Breast epithelium (tissue), 4 donors: ENCODE data around the gene LMNTD2. TPM values are rescaled to one million over a fixed set of nuclear protein-coding genes. Genes with fewer than 3 reads are reported as not detected.

Source experiments
- DNase-seq, 2 donors: peaks; one replicate each; pipeline ENCODE4 v3.0.0-alpha.2; 2019; ENCODE audit warnings: low spot score in 2 of 2
- H3K27ac ChIP-seq, 2 donors: fragments of 200-600 bp; sonication (generic) in 1 of 2; one replicate each; pipeline ENCODE4 v1.5.1; 2016 to 2019; ENCODE audit warnings: mild to moderate bottlenecking in 1 of 2
- H3K27me3 ChIP-seq, 2 donors: fragments of 200-600 bp; sonication (generic) in 1 of 2; one replicate each; pipeline versions ENCODE4 v1.5.1 to v1.6.0; 2017 to 2019; ENCODE audit warnings: control low read depth in 1 of 2, mild to moderate bottlenecking in 1 of 2
- H3K36me3 ChIP-seq: fragments of 200-600 bp; one replicate; pipeline ENCODE4 v1.5.1; 2019
- H3K4me1 ChIP-seq, 2 donors: fragments of 200-600 bp; sonication (generic); one replicate each; pipeline ENCODE4 v1.5.1; 2016 to 2019; ENCODE audit warnings: control low read depth in 1 of 2
- H3K4me3 ChIP-seq, 3 donors: fragments of 200-600 bp; sonication (generic); 1 replicate in 2 of 3; 2 replicates in 1 of 3; pipeline ENCODE4 v1.5.1; 2016 to 2019; ENCODE audit warnings: mild to moderate bottlenecking in 3 of 3, moderate library complexity in 2 of 3
- H3K9me3 ChIP-seq, 2 donors: fragments of 200-600 bp; sonication (generic) in 1 of 2; one replicate each; pipeline ENCODE4 v1.5.1; 2016 to 2019; ENCODE audit warnings: control low read depth in 1 of 2
- POLR2A ChIP-seq: fragments of 450-650 bp; IDR thresholded peaks from one replicate; pipeline ENCODE4 v1.6.1; 2016; ENCODE audit warnings: antibody characterized with exemption, mild to moderate bottlenecking, moderate library complexity
- POLR2AphosphoS5 ChIP-seq, 3 donors: sonication (generic); formaldehyde crosslinking; IDR thresholded peaks; one replicate each; pipeline ENCODE4 v1.6.1; 2017; ENCODE audit warnings: antibody characterized with exemption in 3 of 3
- intact Hi-C: fragments of 100-400 bp; cut with DNase I; formaldehyde crosslinking; loops from one replicate; pipeline ENCODE4 v1.15.1; 2023; ENCODE audit warnings: low total_unique reads
- total RNA-seq, 3 donors: library from RNA; depleted of rRNA; stranded (reverse); fragments of >200 nt; gene quantifications; one replicate each; pipeline ENCODE4 v1.1.0, GENCODE V29; 2016
- TF ChIP-seq, protein P1 (sequence below), 3 donors: fragments of 450-650 bp; IDR thresholded peaks; one replicate each; pipeline ENCODE4 v1.5.1; 2016 to 2017; ENCODE audit warnings: antibody characterized with exemption in 3 of 3, mild to moderate bottlenecking in 3 of 3, moderate library complexity in 3 of 3

The LMNTD2 gene
- total RNA-seq, 3 donors from 2014 or later = 2.6 to 6.1 (median 5.2) TPM

DNA sequence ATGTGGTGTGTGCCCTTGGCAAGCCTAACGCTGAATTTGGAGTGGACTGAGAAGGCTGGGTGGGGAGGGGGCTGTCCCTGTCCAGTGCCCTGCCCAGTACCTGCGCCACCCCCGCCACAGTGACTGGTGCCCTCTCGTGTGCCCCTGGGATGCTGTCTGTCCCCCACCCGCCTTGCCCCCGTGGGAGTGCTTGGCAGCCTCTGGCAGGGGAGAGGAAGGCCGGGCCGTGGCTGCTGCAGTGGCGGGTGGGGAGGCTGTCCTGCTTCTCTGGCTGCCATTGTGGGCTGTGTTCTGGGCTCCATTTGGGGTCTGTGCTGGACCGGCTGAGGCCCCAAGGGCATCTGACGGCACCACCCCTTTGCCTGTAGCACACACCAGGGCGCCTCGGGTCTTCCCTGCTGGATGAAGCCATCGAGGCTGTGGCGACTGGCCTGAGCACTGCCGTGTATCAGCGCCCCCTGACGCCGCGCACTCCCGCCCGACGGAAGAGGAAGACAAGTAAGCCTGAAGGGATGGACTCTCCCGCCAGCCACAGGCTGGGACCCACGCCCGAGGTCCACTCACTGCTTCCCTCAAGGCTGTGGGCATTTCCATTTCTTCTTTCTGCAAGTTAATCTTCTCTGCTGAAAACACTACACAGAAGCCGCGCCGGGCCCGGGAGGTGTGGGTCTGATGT is 37.6 kb upstream of the LMNTD2 start:
- TF ChIP-seq POLR2AphosphoS5 (IDR thresholded peaks at IDR 0.05) = no peak
- TF ChIP-seq, protein P1, sequence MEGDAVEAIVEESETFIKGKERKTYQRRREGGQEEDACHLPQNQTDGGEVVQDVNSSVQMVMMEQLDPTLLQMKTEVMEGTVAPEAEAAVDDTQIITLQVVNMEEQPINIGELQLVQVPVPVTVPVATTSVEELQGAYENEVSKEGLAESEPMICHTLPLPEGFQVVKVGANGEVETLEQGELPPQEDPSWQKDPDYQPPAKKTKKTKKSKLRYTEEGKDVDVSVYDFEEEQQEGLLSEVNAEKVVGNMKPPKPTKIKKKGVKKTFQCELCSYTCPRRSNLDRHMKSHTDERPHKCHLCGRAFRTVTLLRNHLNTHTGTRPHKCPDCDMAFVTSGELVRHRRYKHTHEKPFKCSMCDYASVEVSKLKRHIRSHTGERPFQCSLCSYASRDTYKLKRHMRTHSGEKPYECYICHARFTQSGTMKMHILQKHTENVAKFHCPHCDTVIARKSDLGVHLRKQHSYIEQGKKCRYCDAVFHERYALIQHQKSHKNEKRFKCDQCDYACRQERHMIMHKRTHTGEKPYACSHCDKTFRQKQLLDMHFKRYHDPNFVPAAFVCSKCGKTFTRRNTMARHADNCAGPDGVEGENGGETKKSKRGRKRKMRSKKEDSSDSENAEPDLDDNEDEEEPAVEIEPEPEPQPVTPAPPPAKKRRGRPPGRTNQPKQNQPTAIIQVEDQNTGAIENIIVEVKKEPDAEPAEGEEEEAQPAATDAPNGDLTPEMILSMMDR (IDR thresholded peaks at IDR 0.05) = no peak
- TF ChIP-seq POLR2A = no peak
- Histone ChIP-seq H3K4me1 (no peaks in the 10 kb centered on the region), H3K27ac (no peak overlapping the region), H3K36me3 (no peaks in the 10 kb centered on the region), H3K9me3 (no peaks in the 10 kb centered on the region), H3K27me3 (no peaks in the 10 kb centered on the region), H3K4me3 (no peak overlapping the region)
- intact Hi-C loops = no loop called here
- no peak for DNase-seq

DNA sequence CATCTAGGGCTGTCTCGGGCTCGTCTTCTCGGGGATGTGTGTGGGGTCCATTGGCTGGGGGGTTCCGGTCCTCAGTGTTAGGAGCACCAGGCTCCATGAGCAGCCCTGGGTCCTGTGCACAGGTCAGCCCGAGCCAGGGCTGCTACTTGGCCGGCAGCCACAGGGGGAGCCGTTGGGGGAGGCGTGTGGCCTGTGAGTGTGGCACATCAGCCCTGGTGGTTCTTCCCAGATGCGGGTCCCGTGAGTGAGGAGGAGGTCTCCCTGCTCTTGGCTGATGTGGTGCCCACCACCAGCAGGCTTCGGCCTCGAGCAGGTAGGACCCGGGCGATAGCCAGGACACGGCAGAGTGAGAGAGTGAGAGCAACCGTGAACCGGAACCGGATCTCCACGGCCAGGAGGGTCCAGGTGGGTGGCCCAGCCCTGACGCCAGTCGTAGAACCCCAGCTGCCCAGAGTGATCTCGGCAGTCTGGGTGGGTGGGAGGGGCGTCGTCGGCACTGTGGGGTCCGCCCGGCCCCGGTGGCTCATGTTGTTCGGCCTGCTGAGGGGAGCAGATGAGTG is 36.7 kb upstream of the LMNTD2 start:
- Histone ChIP-seq H3K27ac (no peak overlapping the region), H3K27me3 (no peaks in the 10 kb centered on the region), H3K4me1 (no peaks in the 10 kb centered on the region), H3K4me3 (no peak overlapping the region), H3K9me3 (no peaks in the 10 kb centered on the region), H3K36me3 (peaks cover 2% of the 10 kb centered on the region)
- TF ChIP-seq POLR2AphosphoS5 (IDR thresholded peaks at IDR 0.05) (no peak), POLR2A (no peak)
- TF ChIP-seq, protein P1 (IDR thresholded peaks at IDR 0.05) = no peak
- no peak for DNase-seq
- intact Hi-C loops = no loop called here

DNA sequence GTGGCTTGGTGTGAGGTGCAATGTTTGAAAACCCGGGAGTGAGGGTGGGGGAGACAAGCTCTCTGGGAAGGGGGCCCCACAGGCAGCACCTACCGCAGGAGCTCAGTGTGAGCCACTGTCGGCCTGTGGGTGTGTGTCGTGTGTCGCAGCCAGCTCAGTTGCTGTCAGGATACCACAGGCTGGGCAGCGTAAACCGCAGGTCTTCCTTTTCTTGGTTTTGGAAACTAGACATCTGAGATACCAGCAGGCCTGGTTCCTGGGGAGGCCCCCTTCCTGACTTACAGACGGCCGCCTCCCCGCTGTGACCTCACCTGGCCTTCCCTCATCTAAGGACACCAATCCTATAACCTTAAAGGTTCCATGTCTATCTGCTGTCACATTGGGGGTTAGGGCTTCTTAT is 35.8 kb upstream of the LMNTD2 start:
- H3K36me3 ChIP-seq = peaks cover 4% of the 10 kb centered on the region
- H3K9me3 ChIP-seq = no peaks in the 10 kb centered on the region
- intact Hi-C loops = no loop called here
- DNase-seq = no peak
- no peak for TF ChIP-seq POLR2AphosphoS5 (IDR thresholded peaks at IDR 0.05)
- TF ChIP-seq, protein P1 (IDR thresholded peaks at IDR 0.05) = no peak
- TF ChIP-seq POLR2A = no peak
- no peaks in the 10 kb centered on the region for H3K27me3 ChIP-seq
- no peak overlapping the region for H3K4me3 ChIP-seq
- no peak overlapping the region for H3K27ac ChIP-seq
- H3K4me1 ChIP-seq = no peaks in the 10 kb centered on the region

DNA sequence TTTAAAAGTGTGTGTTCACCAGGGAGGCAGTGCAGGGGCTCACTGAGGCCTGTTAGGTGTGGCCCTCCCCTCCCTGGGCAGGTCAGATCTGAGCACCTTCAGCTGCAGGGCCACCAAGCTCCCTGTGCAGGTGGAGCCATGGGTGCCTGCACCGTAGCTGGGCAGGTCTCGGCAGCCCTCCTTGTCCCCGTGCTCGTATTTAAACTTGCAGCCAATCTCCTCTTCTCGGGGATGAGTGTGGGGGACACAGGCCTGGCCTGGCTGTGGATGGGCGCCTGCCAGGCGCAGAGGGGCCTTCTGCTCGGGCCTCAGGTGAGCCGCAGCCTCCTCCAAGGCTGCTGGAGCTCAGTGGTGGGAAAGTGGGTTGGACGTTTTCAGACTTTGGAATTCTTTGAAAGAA is 34.9 kb upstream of the LMNTD2 start:
- H3K36me3 ChIP-seq = peaks cover 4% of the 10 kb centered on the region
- no peak for DNase-seq
- no peak overlapping the region for H3K4me3 ChIP-seq
- no peaks in the 10 kb centered on the region for H3K4me1 ChIP-seq
- intact Hi-C loops = no loop called here
- H3K27me3 ChIP-seq = no peaks in the 10 kb centered on the region
- no peak overlapping the region for H3K27ac ChIP-seq
- no peaks in the 10 kb centered on the region for H3K9me3 ChIP-seq
- no peak for TF ChIP-seq POLR2AphosphoS5 (IDR thresholded peaks at IDR 0.05)
- TF ChIP-seq, protein P1 (IDR thresholded peaks at IDR 0.05) = no peak
- no peak for TF ChIP-seq POLR2A

DNA sequence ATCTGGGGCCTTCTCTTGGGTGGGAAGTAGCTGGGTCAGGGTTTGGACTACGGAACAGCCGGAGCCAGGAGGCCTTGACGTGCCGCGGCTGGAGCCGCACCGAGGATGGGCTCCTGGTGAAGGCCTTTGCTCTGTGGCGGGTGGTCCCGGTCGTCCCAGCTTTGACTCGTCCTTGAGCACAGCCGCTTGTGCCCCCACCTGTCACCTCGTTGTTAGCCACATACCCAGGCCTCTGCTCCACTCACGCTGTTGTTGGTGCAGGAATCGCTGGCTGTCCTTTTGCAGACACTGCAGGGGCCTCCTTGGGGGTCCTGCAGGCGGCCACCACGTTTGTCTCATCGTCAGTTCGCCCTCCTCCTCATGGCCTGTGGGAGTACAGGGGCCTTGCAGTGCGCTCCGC is 32.8 kb upstream of the LMNTD2 start:
- intact Hi-C loops = no loop called here
- Histone ChIP-seq H3K4me3 (no peak overlapping the region), H3K27me3 (no peaks in the 10 kb centered on the region), H3K27ac (no peak overlapping the region), H3K36me3 (peaks cover 4% of the 10 kb centered on the region), H3K9me3 (no peaks in the 10 kb centered on the region), H3K4me1 (no peaks in the 10 kb centered on the region)
- no peak for TF ChIP-seq POLR2AphosphoS5 (IDR thresholded peaks at IDR 0.05)
- no peak for TF ChIP-seq POLR2A
- TF ChIP-seq, protein P1 (IDR thresholded peaks at IDR 0.05) = no peak
- no peak for DNase-seq
